ENCODE results near the gene TLR6. TPM values are rescaled to one million over a fixed set of nuclear protein-coding genes. Genes with fewer than 3 reads are reported as not detected.

Gene TLR6
- total RNA-seq, 1 donor from 2014 or later: 1.7 TPM

DNA sequence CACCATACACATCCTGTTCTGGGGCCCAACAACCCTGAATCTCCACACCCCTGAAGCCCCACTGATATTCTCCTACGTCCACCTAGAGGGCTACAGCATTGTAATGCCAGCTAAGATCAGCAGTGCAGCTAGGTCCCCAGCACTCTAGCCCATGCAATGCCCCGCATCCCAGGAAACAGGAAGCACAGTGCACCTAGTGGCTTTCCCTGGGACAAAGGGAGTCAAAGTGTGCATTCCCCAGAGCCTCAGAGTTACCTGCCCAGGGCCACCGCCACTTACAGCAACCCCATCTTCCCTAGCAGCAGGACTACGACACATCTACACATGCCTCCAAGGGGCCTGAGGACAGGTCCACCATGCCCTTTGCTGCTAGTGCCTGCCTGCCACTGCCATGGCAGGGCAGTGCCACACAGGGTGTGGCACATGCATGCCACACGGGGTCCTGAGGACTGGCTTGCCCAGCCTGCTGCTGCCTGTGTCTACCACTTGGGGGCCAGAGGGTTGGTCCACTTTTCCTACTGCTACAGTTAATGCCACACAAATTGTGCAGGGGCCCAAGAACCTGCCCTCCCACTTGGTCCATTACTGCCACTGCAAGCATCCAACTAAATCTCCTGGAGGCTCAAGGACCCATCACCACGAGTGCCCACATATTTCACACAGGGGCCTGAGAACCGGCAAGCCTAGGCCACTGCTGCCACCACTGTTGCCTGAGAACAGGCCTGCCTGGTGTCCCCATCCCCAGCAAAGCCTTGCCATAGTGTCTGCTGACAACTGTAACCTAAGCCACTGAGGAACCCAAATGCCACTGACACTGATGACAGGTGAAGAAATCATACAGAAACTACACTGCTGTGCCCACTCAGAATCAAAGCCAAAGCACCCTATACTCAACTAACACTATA, 23.7 kb downstream of the TLR6 start:
- Mint-ChIP-seq H3K4me1 (ENCODE audit: low read depth) (peaks cover 8% of the 10 kb centered on the region), H3K36me3 (ENCODE audit: low read depth) (peaks cover 23% of the 10 kb centered on the region), H3K4me3 (no peak overlapping the region), H3K27ac (no peak overlapping the region), H3K27me3 (ENCODE audit: insufficient read depth) (peaks cover 4% of the 10 kb centered on the region), H3K9me3 (peaks cover 33% of the 10 kb centered on the region)
- no peak for DNase-seq (ENCODE audit: low spot score)
- intact Hi-C loops (cut with micrococcal nuclease): no loop called here

DNA sequence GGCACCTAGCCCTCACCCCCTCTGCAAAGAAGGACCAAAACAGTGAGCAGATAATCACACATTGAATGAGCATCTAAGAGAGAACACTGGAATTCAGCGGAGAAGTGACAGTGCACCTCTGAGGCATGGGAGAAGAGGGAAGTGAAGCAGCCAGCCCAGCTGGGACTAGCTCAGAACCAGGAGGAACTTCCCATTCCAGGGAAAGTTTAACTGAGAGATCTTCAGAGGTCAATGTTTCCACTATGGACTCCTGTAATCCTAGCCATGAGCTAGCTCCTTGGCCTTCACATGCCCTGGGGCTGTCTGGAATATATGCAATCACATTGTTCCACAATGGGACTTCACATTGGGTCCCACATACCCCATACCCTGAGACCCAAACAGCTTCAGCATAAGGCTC, 24.4 kb downstream of the TLR6 start:
- Mint-ChIP-seq H3K9me3 (peaks cover 28% of the 10 kb centered on the region), H3K27me3 (ENCODE audit: insufficient read depth) (peaks cover 6% of the 10 kb centered on the region), H3K4me1 (ENCODE audit: low read depth) (peaks cover 2% of the 10 kb centered on the region), H3K4me3 (no peak overlapping the region), H3K27ac (no peak overlapping the region), H3K36me3 (ENCODE audit: low read depth) (peaks cover 25% of the 10 kb centered on the region)
- intact Hi-C loops (cut with micrococcal nuclease): no loop called here
- no peak for DNase-seq (ENCODE audit: low spot score)

DNA sequence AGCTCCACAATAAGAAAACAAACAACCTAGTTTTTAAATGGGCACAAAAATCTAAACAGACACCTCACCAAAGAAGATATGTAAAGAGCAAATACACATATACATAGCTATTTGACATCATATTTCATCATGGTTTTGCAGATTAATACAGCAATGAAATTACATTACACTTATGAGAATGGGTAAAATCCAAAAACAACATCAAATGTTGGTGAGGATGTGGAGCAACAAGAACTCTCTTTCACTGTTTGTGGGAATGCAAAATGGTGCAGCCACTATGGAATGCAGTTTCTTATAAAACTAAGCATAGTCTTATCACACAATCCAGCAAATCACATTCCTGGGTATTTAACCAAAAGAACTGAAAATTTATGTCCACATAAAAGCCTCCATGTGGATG, 25.0 kb downstream of the TLR6 start:
- DNase-seq (ENCODE audit: low spot score): no peak
- Mint-ChIP-seq H3K4me3 (no peak overlapping the region), H3K9me3 (peaks cover 28% of the 10 kb centered on the region), H3K4me1 (ENCODE audit: low read depth) (no peaks in the 10 kb centered on the region), H3K36me3 (ENCODE audit: low read depth) (peaks cover 25% of the 10 kb centered on the region), H3K27ac (no peak overlapping the region), H3K27me3 (ENCODE audit: insufficient read depth) (peaks cover 6% of the 10 kb centered on the region)
- intact Hi-C loops (cut with micrococcal nuclease): no loop called here

DNA sequence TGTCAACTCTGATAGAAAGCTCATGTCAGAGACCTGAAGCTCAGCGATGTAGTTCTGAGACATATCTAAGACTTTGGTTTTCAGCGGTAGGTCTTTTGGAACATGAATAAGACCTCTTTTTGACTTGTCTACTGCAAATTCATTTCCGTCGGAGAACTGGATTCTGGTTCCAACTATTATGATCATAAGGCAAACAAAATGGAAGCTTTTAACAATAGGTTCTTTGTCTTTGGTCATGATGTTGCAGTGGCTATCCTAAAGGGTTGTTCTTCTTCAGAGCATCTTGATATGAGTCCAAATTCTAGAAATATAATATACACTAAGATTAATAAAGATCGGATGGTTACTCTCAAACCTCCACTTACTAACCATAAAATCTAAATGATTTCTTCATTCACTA, 27.4 kb downstream of the TLR6 start:
- Mint-ChIP-seq H3K4me3 (no peak overlapping the region), H3K36me3 (ENCODE audit: low read depth) (peaks cover 37% of the 10 kb centered on the region), H3K27me3 (ENCODE audit: insufficient read depth) (peaks cover 6% of the 10 kb centered on the region), H3K9me3 (peaks cover 22% of the 10 kb centered on the region), H3K4me1 (ENCODE audit: low read depth) (no peaks in the 10 kb centered on the region), H3K27ac (no peak overlapping the region)
- intact Hi-C loops (cut with micrococcal nuclease): no loop called here
- no peak for DNase-seq (ENCODE audit: low spot score)

DNA sequence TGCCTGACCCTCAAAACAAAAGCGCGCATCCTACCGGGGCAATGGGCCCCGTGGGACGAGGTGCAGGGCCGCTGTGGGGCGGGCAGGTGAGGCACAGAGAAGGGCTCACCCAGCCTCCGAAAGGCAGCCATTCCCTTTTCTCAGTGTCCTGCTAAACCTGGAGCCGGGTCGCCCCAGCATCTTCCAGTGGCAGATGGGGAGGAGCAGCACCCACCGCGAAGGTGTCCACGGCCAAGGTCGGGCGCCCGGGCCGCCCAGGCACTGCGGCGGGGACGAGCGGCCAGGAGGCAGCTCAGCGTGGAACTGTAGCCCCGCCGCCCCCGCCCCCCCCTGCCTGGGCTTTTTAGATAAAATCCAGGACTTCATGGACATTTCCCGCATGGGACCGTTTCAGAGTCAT, 32.9 kb downstream of the TLR6 start:
- intact Hi-C loops (cut with micrococcal nuclease): no loop called here
- H3K27me3 Mint-ChIP-seq (ENCODE audit: insufficient read depth): peaks cover 1% of the 10 kb centered on the region
- H3K9me3 Mint-ChIP-seq: peaks cover 29% of the 10 kb centered on the region
- H3K4me3 Mint-ChIP-seq: no peak overlapping the region
- peaks cover 22% of the 10 kb centered on the region for H3K4me1 Mint-ChIP-seq (ENCODE audit: low read depth)
- no peak overlapping the region for H3K27ac Mint-ChIP-seq
- DNase-seq (ENCODE audit: low spot score): no peak
- peaks cover 34% of the 10 kb centered on the region for H3K36me3 Mint-ChIP-seq (ENCODE audit: low read depth)

DNA sequence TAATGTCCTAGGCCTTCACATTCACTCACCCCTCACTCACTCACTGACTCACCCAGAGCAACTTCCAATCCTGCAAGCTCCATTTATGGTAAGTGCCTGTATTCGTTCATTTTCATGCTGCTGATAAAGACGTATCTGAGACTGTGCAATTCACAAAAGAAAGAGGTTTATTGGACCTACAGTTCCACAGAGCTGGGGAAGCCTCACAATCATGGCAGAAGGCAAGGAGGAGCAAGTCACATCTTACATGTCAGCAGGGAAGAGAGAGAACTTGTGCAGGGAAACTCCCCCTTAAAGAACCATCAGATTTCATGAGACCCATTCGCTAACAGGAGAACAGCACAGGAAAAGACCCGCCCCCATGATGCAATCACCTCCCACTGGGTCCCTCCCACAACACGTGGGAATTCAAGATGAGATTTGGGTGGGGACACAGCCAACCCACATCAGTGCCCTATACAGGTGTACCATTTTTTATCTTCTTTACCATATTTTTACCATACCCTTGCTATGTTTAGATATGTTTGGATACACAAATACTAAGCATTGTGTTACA, 33.8 kb downstream of the TLR6 start:
- DNase-seq (ENCODE audit: low spot score): no peak
- Mint-ChIP-seq H3K27ac (no peak overlapping the region), H3K4me1 (ENCODE audit: low read depth) (peaks cover 28% of the 10 kb centered on the region), H3K9me3 (peaks cover 29% of the 10 kb centered on the region), H3K4me3 (no peak overlapping the region), H3K36me3 (ENCODE audit: low read depth) (peaks cover 34% of the 10 kb centered on the region), H3K27me3 (ENCODE audit: insufficient read depth) (peaks cover 1% of the 10 kb centered on the region)
- intact Hi-C loops (cut with micrococcal nuclease): no loop called here

DNA sequence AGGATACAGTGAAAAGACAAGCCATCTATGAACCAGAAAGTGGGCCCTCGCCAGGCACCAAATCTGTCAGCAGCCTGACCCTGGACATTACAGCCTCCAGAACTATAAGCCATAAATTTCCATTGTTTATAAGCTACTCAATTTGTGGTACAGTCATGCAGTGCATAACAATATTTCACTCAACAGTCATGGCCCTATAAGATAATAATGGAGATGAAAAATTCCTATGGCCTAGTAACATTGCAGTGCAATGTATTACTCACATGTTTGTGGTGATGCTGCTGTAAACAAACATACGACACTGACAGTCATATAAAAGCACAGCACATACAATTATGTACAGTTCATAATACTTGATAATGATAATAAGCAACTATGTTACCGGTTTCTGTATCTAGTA, 34.9 kb downstream of the TLR6 start:
- no peaks in the 10 kb centered on the region for H3K27me3 Mint-ChIP-seq (ENCODE audit: insufficient read depth)
- intact Hi-C loops (cut with micrococcal nuclease): no loop called here
- no peak for DNase-seq (ENCODE audit: low spot score)

DNA sequence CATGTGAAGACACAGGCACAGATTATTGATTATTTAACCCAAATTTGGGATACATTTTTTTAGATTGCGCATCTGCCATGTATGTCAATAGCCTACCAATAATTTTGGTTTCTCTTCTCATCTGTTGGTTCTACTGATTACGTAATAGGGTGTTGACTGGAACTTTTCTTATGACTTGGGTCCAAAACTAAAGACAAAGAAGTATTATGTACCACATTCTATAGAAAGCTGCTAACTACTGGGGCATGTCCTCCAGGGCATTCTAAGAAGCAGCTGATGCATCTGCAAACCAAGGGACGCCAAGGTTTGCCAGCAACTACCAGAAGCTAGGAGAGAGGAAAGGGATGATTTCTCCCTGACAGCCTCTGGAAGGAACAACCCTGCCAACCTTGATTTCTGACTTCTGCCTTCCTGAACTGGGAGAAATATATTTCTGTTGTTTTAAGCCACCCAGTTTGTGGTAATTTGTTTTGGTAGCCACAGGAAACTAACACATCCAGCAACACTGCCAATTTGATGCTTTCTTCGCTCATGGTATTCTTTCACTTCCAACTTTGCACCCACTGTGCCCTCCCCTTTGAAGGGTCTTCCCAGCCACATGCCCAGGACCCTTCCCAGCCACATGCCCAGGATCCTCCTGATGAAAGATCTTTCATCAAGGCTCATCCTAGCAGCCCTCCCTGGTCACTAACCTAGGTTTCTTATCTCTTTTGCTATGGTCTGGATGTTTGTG, 36.1 kb downstream of the TLR6 start:
- Mint-ChIP-seq H3K27me3 (ENCODE audit: insufficient read depth) (no peaks in the 10 kb centered on the region), H3K4me3 (peak overlapping the region; percentile 25), H3K9me3 (peaks cover 29% of the 10 kb centered on the region), H3K27ac (no peak overlapping the region), H3K36me3 (ENCODE audit: low read depth) (peaks cover 22% of the 10 kb centered on the region), H3K4me1 (ENCODE audit: low read depth) (peaks cover 28% of the 10 kb centered on the region)
- intact Hi-C loops (cut with micrococcal nuclease): no loop called here
- DNase-seq (ENCODE audit: low spot score): no peak

More for the DNA sequence above, 34.9 kb downstream of the TLR6 start:
- no peak overlapping the region for H3K27ac Mint-ChIP-seq
- H3K36me3 Mint-ChIP-seq (ENCODE audit: low read depth): peaks cover 27% of the 10 kb centered on the region
- peaks cover 29% of the 10 kb centered on the region for H3K9me3 Mint-ChIP-seq
- no peak overlapping the region for H3K4me3 Mint-ChIP-seq
- H3K4me1 Mint-ChIP-seq (ENCODE audit: low read depth): peaks cover 28% of the 10 kb centered on the region

DNA sequence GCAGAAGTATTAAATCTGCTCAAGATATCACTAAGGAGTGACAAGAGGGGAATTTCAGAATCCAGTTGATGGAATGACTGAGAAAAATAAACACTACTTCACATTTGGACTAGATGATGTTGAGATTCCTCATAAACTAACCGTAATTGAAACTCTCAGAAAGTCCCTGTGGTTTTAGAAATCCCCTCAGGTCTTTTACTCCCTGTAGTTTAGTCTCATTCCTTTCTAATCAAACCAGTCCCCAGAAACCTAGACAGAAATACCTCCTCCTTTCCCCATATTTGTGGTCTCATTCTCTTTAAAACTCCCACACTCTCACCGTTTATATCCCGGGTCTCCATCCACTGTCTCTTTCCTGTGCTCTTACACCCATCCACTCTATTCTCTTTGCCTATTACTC, 37.0 kb downstream of the TLR6 start:
- no peaks in the 10 kb centered on the region for H3K27me3 Mint-ChIP-seq (ENCODE audit: insufficient read depth)
- peak overlapping the region; percentile 23 for H3K4me3 Mint-ChIP-seq
- intact Hi-C loops (cut with micrococcal nuclease): loop anchor here (1.0 to 5.0 kb wide), 2 partner anchors 15 to 168 kb away; partner anchors contain the start of gene TLR1
- no peak for DNase-seq (ENCODE audit: low spot score)
- peaks cover 18% of the 10 kb centered on the region for H3K36me3 Mint-ChIP-seq (ENCODE audit: low read depth)
- H3K9me3 Mint-ChIP-seq: peaks cover 26% of the 10 kb centered on the region
- peak overlapping the region; percentile 72 for H3K27ac Mint-ChIP-seq
- peaks cover 32% of the 10 kb centered on the region for H3K4me1 Mint-ChIP-seq (ENCODE audit: low read depth)

DNA sequence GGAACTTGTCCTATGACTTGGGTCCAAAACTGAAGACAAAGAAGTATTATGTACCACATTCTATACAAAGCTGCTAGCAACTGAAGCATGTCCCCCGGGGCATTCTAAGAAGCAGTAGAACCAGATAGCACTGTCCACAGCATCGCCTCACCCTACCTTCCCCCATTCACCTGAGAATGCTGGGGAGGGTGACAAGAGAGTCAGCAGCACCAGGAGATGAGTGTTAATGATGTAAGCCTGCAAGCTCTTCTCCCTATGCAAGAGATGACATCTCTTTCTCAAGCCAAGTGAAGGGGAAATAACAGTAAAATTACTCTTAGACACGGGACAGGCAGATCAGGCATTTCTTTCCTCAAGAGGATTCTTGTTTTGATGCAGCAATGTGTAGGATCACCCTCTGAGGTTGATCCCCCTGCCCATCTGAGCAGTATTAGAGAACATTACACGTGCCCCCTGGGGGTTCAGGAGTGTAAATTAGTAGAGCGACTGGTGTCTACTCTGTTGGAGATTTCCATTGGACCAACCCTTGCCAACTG, 38.1 kb downstream of the TLR6 start:
- DNase-seq (ENCODE audit: low spot score): no peak
- Mint-ChIP-seq H3K9me3 (peaks cover 23% of the 10 kb centered on the region), H3K4me1 (ENCODE audit: low read depth) (peaks cover 40% of the 10 kb centered on the region), H3K27me3 (ENCODE audit: insufficient read depth) (no peaks in the 10 kb centered on the region), H3K4me3 (no peak overlapping the region), H3K36me3 (ENCODE audit: low read depth) (peaks cover 18% of the 10 kb centered on the region), H3K27ac (no peak overlapping the region)
- intact Hi-C loops (cut with micrococcal nuclease): loop anchor here (5.0 kb wide), 1 partner anchor 169 kb away; no protein-coding TSS in a partner anchor

DNA sequence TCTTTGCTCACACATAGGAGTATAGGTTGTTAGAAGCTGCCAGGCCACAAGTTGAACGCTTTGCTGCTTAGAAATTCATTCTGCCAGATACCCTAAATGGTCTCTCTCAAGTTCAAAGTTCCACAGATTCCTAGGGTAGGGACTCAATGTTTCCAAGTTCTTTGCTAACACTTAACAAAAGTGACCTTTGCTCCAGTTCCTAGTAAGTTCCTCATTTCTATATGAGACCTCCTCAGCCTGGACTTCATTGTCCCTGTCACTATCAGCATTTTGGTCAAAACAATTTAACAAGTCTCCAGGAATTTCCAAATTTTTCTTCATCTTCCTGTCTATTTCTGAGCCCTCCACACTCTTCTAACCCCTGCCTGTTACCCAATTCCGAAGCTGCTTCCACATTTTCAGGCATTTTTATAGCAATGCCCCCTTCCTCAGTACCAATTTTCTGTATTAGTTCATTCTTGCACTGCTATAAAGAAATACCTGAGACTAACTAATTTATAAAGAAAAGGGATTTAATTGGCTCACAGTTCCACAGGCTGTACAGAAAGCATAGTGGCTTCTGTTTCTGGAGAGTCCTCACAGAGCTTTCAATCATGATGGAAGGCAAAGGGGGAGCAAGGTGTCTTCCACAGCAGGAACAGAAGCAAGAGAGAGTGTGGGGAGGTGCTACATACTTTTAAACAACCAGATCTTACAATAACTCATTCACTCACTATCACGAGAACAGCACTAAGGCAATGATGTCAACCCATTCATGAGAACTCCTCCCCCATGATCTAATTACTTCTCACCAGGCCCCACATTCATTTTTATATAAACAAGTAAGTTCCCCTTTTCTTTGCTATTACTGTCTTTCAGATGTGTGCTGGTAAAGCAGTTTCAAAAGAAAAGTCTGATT, 40.5 kb downstream of the TLR6 start:
- intact Hi-C loops (cut with micrococcal nuclease): loop anchor here (5.0 kb wide), 1 partner anchor 171 kb away; no protein-coding TSS in a partner anchor
- Mint-ChIP-seq H3K4me1 (ENCODE audit: low read depth) (peaks cover 45% of the 10 kb centered on the region), H3K36me3 (ENCODE audit: low read depth) (peaks cover 19% of the 10 kb centered on the region), H3K27ac (no peak overlapping the region), H3K4me3 (no peak overlapping the region), H3K27me3 (ENCODE audit: insufficient read depth) (no peaks in the 10 kb centered on the region), H3K9me3 (peaks cover 14% of the 10 kb centered on the region)
- no peak for DNase-seq (ENCODE audit: low spot score)

DNA sequence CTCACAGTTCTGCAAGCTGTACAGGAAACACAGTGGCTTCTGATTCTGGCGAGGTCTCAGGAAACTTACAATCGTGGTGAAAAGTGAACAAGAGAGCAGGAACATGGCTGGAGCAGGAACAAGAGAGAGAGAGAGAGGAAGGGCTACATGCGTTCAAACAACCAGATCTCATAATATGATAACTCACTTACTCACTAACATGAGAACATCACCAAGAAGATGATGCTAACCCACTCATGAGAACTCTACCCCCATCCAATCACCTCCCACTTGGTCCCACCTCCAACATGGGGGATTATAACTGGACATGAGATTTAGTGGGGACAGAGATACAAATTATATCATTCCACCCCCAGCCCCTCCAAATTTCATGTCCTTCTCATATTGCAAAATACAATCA, 42.2 kb downstream of the TLR6 start:
- intact Hi-C loops (cut with micrococcal nuclease): no loop called here
- H3K4me1 Mint-ChIP-seq (ENCODE audit: low read depth): peaks cover 29% of the 10 kb centered on the region
- peaks cover 19% of the 10 kb centered on the region for H3K36me3 Mint-ChIP-seq (ENCODE audit: low read depth)
- H3K4me3 Mint-ChIP-seq: no peak overlapping the region
- H3K9me3 Mint-ChIP-seq: peaks cover 14% of the 10 kb centered on the region
- H3K27me3 Mint-ChIP-seq (ENCODE audit: insufficient read depth): no peaks in the 10 kb centered on the region
- no peak overlapping the region for H3K27ac Mint-ChIP-seq
- DNase-seq (ENCODE audit: low spot score): no peak
